HG03095 (cell line): ENCODE data around the gene MTCH1.
"Not testable (repeated sequence)": the region's sequence is repeated elsewhere in the genome, so short reads cannot be mapped to it uniquely, and the experiment has no call there.

Experiments used
- ATAC-seq: cut with Tn5 transposase; IDR thresholded peaks from one replicate; pipeline ENCODE4 v1.9.1; 2021; ENCODE audit warnings: moderate library complexity; ENCODE audit not compliant: unreplicated experiment

MTCH1 gene

DNA sequence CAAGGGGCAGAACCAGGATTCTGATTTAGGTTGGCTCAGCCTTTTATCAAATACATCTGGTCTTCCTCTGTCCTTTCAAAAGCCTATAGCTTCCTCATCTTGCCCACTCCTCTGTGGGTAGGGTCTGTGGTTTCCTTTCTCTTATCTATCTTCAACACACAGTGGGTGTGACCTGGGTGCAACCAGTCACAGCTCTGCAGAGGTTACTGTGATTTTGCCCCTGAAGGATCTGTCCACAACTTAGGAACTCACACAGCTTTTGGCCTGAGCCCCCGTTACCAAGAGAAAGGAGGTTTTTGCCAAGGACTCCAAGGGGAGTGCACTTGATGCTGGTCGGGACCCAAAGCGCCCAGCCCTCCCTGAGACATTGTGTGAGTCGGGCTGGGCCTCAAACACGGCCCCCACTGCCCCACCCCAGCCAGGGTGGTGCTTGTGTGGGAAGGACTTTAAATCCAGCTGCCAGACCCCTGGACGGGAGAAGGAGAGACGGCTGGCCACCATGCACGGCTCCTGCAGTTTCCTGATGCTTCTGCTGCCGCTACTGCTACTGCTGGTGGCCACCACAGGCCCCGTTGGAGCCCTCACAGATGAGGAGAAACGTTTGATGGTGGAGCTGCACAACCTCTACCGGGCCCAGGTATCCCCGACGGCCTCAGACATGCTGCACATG is 31.6 kb downstream of the MTCH1 start, which contains the start of gene PI16:
TSS of gene PI16 (plus strand) at position 477 of the 670 bp plus-strand sequence. CDS start at position 500, 23 bp downstream.
- no peak for ATAC-seq

DNA sequence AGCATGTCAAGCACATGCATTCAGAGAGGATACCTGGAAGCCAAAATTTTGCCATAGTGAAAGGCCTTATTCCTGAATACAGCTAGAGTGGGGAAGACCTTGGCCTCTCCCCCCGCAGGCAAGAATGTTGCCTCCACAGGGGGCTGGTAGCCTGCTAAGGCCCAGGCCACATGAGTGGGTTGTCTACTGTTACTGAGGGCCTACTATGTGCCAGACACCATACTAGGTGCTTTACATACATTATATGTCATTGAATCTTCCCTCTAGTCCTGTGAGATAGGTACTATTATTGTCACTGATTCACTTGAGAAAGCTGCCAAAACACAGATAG is 32.1 kb downstream of the MTCH1 start:
- no peak for ATAC-seq

DNA sequence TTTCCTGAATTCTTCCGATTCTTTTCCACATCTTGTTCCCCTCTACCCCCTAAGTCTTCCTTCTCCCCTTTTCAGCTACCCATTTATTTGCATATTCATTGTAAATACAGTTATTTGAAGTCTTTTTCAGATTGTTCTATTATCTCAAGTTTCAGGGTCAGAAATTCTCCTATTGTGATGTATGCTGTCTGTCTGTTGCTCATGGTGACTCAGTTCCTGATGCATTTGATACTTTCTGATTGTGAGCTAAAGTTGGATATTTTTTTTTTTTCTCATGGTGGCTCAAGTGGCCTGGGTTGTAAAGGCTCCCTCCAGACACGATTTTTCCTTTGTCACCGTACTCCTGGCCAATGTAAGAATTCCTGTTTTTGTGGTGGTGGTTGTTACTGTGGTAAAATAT is 36.4 kb downstream of the MTCH1 start:
- ATAC-seq: no peak

DNA sequence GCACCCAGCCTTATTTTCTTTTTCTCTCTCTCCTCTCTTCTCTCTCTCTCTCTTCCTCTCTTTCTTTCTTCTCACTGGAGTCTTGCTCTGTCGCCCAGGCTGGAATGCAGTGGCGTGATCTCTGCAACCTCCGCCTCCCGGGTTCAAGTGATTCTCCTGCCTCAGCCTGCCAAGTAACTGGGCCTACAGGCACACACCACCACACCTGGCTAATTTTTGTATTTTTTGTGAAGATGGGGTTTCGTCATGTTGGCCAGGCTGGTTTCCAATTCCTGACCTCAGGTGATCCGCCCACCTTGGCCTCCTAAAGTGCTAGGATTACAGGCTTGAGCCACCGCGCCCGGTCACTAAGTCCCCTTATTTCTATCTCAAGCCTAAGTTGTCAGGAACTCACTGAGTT is 36.9 kb downstream of the MTCH1 start:
- not testable (repeated sequence) for ATAC-seq

DNA sequence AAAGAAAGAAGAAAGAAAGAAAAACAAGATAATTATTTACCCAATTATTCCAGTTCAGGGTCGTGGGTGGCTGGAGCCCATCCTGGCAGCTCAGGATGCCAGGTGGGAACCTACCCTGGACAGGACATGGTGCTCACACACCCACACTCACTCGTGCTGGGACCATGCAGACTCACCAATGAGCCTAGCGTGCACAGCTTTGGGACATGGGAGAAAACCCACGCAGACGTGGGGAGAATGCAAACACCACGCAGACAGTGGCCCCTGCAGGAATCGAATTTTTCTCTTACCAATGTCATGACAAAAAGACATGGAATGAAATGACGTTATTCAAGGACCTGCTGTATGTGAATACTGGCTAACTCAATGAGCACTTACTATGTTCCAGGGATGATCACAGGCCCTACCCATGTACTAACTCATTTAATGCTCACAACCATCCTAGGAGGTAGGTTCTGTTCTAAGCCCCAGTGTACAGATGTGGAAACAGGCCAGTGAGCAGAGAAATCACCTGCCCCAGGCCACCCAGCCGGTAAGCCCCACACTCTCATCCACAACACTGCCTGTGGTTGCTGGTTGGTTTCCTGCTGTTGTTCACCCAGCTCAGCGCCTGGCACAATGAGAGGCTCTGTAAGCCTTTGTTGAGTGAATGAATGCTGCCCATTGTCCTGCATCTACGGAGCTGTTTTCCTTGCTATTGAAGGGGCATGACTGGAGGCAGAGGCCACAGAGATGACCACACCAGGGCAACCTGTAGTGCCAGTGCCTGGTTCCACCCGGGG is 38.2 kb downstream of the MTCH1 start:
- no peak for ATAC-seq

DNA sequence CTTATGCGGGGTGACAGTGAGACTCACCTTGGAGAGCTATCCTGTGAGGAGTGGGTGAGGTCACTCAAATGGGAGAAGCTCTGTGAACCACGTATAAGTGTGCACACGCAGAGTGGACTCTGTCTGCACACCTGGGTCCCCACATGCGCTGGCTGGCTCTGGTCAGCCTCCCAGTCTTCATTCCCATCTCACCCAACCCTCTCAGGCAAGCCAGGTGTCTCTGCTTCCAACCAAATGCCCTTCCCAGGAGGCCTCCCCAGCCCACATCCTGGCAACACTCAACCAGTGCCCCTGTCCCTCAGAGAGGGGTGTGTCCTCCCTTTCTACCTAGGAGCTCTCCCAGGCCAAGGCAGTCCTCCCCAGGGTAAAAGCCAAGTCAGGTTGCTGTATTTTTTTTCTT is 39.5 kb downstream of the MTCH1 start:
- no peak for ATAC-seq

DNA sequence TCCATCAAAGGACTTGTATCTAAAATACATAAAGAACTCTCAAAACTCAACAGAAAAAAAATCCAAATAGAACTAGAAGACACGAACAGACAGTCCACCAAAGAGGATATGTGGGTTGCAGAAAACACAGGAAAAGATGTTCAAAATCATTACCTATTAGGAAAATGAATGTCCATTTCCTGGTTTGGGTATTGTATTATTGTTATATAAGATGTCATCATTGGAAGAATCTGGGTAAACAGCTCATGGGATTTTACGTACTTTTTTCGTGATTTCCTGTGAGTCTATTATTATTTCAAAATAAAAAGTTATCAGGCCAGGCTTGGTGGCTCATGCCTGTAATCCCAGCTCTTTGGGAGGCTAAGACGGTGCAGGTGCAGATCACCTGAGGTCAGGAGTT is 40.7 kb downstream of the MTCH1 start:
- ATAC-seq: no peak

DNA sequence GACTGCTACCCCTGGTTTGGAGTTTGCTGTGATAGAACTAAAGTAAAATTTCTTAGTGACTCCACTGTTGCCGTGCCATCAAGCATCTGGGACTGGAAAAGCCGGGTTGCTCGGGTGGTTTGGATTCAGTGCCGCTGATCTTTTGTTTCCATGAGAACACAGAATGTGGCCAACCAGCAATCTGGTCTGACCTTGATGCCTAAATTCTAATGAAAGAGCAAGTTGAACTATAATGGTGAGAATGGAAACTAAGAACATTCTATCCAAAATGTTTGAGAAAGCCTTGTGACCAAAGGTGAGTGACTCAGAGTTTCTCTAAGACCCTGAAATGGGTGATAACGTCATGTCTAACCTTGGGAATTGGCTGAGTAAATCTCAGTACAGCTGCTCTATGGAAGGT is 41.3 kb downstream of the MTCH1 start:
- ATAC-seq: no peak

DNA sequence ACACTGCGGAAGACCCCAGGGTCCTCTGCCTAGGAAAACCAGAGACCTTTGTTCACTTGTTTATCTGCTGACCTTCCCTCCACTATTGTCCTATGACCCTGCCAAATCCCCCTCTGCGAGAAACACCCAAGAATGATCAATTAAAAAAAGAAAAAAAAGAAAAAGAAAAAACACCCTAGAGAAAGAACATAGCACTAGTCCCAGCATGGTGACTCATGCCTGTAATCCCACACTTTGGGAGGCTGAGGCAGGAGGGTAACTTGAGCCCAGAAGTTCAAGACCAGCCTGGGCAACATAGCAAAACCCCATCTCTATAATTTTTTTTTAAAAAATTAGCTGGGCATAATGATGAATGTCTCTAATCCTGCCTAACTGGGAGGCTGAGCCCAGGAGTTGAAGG is 43.7 kb downstream of the MTCH1 start:
- not testable (repeated sequence) for ATAC-seq

DNA sequence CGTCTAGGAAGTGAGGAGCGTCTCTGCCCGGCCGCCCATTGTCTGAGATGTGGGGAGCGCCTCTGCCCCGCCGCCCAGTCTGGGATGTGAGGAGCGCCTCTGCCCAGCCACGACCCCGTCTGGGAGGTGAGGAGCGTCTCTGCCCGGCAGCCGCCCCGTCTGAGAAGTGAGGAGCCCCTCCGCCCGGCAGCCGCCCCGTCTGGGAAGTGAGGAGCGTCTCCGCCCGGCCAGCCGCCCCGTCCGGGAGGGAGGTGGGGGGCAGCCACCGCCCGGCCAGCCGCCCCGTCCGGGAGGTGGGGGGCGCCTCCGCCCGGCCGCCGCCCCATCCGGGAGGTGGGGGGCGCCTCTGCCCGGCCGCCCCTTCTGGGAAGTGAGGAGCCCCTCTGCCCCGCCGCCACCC is 44.4 kb downstream of the MTCH1 start:
- not testable (repeated sequence) for ATAC-seq

DNA sequence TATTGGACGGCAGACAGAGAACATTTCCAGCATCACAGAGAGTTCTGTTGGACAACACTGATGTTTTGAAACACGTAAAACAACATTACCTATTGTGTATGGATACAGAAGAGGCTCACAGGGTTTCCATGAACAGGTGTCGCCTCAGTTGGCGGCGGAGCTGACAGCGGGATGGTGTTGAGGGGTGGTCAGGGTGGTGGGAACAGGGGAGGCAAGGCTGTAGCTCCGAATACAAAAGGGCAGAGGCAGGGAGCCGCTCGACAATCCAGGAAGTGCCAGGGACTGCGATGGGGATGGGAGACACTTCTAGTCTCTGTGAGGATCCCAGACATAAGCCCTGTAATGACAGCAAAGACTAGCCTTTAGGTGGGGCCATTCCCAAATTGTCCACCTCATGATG is 46.0 kb downstream of the MTCH1 start:
- ATAC-seq: no peak

DNA sequence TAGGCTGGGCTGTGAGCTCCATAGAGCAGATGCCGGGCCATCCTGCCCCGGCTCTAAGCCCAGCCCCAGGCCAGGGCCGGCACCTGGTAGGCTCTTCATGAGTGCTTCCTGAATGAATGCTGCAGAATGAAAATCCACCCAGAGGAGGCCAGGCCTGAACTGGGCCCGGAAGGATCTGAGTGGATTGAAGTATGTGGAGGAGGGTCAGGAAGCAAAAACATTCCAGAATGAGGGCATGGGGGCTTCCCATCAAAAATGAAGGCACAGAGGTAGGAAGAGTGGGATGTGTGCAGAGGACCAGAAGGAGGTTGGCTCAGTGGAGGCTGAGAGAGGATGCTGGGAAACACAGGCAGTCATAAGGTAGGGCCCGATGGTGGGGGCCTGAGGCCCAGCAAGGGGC is 47.0 kb downstream of the MTCH1 start:
- ATAC-seq: not testable (repeated sequence)

DNA sequence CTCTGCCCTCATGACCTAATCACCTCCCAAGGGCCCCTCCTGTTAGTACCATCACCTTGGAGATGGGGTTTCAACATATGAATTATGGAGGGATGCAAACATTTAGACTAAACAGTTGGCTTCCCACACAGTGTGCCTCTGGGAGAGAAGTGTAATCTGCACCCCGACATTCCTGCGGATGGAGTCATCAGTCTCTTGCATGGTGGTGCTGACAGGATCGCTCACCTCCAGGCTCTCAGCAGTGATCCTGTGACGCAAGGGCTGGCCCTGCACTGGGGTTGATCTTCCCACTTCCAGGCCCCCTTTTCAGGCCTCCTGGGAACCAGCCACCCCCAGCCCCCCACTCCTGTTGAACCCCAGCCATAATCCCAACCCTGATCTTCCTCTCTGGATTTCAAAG is 47.5 kb downstream of the MTCH1 start:
- no peak for ATAC-seq

DNA sequence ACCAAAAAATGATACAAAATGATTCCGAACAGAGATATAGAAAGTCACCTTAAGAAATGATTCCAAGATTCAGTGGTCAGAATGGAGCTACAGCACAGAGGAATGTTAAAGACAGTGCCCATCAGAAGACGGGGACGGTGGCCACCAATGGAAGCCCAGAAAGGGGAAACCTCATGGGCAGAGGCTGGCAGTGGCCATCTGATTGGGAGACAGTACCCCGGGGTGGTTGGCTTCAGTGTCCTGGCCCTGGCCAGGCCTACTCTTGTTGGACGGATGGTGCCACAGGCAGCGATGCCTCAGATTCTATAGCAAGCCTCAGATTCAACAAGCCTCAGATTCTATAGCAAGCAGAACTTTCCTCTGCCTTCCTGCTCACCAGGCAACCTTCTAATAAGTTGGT is 48.1 kb downstream of the MTCH1 start:
- ATAC-seq: no peak

DNA sequence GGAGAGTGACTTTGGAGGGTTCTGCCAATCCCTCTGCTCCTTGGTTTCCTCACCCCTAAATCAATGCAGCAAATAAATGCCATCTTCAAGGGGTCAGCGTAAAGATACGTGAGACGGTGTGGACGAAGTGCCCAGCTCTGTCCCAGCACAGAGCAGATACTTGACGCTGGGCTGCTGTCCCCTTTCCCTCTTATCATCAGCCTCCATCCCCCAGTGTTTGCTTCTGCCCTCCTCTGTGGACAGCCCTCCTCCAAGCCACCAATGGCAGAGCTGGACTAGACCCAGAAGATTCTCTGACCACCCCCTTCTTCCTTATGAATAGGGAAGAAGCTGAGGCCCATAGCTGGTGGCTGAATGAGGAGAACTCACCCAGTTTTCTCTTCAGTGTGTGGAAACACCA is 49.2 kb downstream of the MTCH1 start:
- ATAC-seq: no peak

DNA sequence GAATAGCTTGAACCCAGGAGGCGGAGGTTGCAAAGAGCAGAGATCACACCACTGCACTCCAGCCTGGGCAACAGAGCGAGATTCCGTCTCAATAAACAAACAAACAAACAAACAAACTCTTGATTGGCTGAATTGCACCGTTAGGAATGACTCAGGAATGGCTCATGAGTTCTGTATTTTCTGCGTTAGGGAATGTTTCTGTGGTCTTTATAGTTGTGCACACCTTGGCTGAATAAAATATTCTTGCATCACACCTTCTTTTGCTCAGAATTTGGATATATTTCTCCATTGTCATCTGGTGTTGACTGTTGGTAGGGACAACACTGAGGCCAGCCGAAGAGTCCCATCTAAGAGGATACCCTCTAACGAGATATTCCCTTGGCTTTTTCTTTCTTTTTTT is 51.1 kb downstream of the MTCH1 start:
- no peak for ATAC-seq

DNA sequence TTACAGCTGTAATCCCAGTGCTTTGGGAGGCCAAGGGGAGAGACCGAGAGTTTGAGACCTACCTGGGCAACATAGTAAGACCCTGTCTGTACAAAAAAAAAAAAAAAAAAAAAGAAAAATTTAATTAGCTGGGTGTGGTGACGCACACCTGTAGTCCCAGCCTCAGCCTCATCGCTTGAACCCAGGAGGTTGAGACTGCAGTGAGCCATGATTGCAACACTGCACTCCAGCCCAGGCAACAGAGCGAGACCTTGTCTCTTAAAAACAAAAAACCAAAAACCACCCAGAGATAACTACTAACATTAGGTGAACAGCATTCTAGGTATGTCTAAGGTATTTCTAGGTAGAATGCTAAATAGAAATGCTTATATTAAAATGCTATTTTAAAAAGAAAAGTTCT is 52.5 kb downstream of the MTCH1 start:
- no peak for ATAC-seq

DNA sequence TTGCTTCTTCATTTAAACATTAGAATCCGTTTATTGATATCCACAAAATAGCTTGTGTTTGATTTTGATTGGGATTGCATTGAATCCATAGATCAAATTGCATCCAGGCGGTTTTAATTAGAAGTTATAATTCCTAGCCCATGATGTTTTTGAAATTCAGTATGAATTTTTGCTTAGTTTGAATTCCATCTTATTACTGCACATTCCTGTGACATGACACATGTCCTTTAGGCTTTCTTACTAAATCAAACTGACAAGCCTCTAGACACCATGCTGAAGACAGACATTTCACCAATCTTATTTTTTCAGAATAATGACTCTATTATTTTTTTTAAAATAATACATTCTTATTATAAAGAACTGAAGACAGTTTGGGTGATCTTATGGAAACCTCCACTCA is 52.9 kb downstream of the MTCH1 start:
- ATAC-seq: no peak

DNA sequence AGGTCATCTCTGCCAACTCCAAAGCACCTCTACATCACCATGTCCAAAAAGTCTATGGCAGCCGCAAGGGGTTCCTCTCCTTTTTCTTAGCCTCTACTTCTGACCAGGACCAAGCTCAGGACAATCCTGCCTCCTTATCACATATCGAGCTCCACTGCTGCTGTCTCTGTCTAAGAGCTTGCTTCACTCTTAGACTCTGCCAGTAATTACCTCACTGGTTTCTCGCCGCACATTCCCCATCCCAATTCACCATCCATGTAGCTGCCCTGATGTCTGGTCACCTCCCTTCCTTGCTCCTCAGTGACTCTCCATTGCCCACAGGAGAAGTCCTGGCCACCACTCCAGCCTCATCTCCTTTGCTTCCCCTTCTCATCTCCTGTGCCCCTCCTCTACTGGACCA is 55.5 kb downstream of the MTCH1 start:
- ATAC-seq: no peak

DNA sequence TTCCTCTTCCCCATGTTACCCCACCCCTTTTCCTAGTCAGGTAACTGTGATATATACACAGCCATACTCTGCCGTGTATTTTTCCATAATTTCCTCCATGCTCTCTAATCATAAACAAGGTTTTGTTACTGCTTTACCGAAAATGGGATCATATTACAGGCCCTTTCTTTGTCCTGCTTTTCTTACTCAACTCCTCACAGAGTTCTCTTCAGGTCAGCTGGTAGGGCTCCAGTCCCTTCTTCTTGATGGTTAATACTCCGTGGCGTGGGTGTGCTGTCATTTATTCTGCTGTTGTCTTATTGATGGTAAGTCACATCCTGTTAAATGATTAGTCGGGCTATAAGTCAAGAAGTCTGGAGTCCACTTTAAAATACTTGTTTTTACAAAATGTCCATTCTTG is 56.4 kb downstream of the MTCH1 start:
- no peak for ATAC-seq

DNA sequence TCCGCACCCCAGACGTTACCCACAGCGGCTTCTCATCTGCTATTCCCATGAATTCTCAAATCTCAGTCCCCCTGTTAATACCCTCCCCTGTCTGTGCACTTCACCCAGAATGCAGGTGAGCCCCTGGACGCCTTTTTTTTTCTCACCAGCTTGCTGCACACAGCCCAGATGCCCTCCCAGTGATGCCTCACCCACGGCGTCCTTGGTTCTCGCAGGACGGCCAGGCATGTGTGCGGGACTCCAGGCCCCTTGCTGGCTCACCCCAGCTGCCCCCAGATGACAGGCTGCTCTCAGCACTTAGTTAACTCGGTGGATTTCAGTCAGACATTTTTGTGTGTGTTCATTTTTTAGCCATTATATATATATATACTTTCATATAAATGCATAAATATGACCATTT is 56.8 kb downstream of the MTCH1 start:
- ATAC-seq: no peak

DNA sequence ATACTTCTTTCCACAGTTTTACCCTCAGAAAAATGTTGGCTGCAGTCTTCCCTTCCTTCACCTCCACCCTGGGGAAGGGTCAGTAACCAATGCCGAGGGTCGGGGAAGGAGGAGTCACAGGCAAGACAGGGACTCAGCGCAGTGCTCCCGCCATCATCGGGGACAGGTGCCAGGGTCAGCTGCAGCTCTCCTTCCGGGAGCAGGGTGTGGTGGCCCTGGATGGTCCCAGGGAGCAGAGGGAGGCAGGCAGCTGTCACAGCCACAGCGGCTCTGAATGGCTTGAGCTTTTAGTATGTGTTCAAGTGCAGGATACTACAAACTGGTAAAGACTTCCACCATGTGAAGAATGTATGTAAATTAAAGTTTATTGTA is 57.5 kb downstream of the MTCH1 start:
- no peak for ATAC-seq
